Skin epidermis (tissue), 12 donors: Measurements from ENCODE around the gene RERE.
"Not testable (repeated sequence)": the region's sequence is repeated elsewhere in the genome, so short reads cannot be mapped to it uniquely, and the experiment has no call there.

Source experiments
- H3K27ac ChIP-seq, 21 experiments: fragments of 200-600 bp; sonication (generic) in 11 of 21; one replicate each; pipeline ENCODE4 v1.5.0; 2020; ENCODE audit warnings: mild to moderate bottlenecking in 3 of 21, inconsistent platforms in 2 of 21, moderate library complexity in 2 of 21
- H3K4me3 ChIP-seq, 7 experiments: fragments of 200-600 bp; sonication (generic) in 2 of 7; one replicate each; pipeline ENCODE4 v1.5.0; 2020; ENCODE audit warnings: inconsistent platforms in 2 of 7, mild to moderate bottlenecking in 2 of 7, moderate library complexity in 1 of 7

Gene RERE

DNA sequence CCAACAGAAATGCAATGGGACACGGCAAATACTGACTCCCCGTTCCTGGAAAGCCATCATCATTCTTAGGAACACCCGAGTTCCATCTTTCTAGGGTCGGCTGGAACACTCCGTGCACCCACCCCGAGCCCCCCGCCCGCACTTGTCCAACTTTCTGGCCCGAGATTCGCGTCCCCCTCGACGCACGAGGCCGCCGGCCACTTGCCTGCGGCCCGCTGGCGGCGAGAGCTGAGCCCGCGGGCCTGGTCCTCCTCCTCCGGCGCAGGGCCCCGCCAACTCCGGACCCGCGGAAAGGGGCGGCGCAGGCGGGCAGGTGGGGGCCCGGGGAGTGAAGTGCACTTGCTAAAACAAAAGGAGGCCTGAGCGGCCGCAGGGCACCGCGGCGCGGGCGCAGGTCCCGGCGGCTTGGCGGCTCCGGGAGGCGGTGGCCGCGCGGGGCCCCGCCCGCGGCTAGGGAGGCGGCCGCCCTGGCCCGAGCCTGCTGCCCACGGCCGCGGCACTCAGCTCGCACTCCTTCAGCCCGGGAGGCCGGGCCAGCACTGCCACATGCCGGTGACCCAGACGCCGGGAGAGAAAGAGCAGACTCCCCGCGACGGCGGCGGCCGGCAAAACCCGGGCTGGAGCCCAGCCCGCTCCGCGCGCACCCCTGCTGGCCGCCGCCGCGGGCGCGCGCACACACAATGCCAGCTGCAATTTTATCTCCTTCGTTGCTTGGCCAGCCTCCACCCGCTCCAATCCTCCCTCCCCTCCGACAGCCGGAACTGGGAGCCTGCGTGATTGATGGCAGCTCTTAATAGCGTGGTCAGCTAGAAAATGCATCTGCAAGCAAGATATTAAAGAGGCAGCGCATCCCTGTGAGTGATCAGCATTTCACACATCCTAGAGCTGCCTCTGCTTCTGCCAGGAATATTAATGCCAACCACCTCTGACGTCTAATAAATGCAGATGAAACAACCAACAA, 114.3 kb downstream of the RERE start:
- peak overlapping the region in 18 of 21 experiments; percentile 52 to 90 (median 80) for H3K27ac ChIP-seq
- H3K4me3 ChIP-seq = peak overlapping the region; percentile 48 to 69 (median 60)

DNA sequence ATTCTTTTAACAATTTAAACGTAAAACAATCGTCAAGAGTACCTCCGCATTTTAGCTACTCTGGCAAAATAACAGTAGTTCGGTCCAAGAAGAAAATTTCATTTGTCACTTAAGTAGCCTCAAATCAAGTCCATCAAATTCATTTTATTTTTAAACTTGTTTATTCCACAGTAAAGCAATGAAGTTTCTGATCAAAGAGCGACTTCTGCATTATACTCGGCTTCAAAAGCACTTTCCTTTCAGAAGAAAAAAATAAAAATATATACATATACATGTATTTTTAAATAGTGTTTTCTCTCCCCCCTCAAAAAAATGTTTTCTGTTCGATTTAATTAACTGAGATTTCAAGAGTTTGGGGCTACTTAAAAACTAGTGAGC, 115.0 kb downstream of the RERE start:
- Histone ChIP-seq H3K27ac (peak overlapping the region in 18 of 21 experiments; percentile 52 to 90 (median 80)), H3K4me3 (peak overlapping the region; percentile 48 to 69 (median 60))

DNA sequence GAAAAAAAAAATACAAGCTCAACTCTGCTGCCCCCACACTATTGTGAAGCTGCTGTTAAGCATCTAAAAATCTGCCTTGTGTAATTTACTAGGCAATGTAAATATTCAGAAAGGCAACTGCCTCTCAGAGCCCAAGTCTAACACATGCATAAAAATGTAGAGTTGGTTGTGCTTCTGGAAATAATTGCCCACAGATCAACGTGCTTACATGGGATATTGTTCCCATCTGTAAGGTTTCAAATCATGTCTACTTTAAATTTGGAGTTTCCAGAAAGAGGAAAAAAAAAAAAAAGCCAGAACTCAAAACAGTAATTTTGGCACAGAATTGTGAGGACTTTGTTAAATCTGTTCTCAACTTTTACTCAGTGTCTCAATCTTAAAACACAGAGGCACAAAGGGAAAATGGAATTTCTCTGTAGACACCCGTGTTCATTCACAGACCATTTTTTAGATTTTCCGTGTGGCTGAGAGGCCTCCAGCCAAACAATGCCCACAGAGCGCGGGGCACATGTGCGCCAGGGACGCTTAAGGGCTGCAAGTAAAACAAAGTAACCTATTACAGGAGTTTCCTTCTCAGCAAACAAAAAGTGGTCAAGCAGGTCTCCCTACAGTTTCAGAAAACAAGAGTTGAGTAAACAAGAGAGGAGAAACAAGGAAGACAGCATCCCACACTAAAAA, 115.5 kb downstream of the RERE start:
- peak overlapping the region; percentile 48 to 69 (median 60) for H3K4me3 ChIP-seq

DNA sequence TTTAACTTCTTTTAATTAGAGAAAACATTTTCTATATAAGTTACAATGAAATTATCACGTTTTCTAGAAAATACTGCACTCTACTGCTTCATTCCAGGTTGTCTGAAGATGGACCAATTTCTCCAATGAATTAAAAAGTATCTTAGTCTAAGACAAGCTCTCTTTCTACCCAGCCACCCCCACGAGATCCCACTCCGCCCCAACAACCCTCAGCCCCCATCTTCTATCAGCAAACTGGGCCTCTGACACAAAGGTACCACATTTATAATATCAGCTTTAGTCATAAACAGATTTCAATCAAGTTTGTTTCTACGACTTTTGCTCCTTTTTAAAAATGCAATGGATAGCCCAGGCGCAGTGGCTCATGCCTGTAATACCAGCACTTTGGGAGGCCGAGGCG, 117.8 kb downstream of the RERE start:
- no peak overlapping the region for H3K4me3 ChIP-seq

More for the DNA sequence above, 115.5 kb downstream of the RERE start:
- peak overlapping the region in 16 of 21 experiments; percentile 60 to 90 (median 80) for H3K27ac ChIP-seq

DNA sequence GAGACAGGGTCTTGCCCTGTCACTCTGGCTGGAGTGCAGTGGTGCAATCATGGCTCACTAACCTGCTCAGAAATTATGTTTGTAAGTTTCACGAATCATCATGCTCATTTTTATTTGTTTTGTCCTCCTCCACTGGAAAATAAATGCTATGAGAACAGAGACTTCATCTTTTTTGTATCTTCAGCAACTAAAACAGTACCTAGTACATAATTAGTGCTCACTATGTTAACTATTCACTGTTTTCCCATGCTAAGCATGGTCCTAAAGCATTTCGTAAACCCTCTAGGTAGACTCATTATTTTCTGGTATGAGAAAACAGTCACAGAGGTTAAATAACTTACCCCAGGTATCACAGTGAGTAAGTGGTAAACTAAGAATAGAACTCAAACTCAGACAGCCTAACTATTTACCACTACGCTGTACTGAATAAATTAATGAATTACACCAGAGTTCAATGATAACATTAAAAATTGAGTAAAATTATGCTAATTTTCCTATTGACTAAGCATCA, 118.4 kb downstream of the RERE start:
- H3K27ac ChIP-seq = no peak overlapping the region
- H3K4me3 ChIP-seq = no peak overlapping the region

More for the DNA sequence above, 117.8 kb downstream of the RERE start:
- H3K27ac ChIP-seq = no peak overlapping the region

DNA sequence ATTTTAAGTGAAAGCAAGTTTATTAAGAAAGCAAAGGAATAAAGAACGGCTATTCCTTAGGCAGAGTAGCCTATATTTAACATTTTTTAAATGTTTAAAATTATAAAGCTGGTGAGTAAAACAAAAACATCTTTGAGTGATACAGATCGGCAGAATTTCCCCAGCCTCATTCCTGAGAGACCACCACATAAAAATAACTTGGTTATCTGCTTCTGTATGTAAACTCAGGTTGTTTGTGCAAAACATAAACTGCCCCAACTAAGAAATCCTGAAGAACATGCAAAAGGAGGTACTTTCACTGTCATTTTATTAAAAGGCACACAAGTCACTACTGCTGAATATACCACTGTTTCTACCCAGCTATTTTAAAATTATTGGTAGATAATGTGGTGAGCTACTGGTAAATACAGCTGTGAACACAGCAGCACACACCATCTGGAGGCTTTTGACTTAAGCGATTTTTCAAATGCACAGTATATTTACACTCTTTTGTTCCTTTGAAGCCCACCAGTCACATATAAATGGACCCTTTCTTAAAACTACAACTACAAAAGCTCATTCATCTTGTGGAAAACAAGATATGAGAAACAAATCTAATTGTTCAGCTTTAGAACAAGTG, 119.3 kb downstream of the RERE start:
- H3K27ac ChIP-seq = no peak overlapping the region

DNA sequence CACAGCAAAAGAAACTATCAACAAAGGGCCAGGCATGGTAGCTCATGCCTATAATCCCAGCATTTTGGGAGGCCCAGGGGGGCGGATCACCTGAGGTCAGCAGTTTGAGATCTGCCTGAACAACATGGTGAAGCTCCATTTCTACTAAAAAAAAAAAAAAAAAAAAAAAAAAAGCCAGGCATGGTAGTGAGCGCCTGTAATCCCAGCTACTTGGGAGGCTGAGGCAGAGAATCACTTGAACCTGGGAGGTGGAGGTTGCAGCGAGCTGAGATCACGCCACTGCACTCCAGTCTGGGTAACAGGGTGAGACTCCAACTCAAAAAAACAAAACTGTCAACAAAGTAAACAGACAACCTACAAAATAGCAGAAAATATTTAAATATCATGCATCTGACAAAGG, 122.0 kb downstream of the RERE start:
- H3K27ac ChIP-seq, H3K4me3 ChIP-seq: not testable (repeated sequence)

More for the DNA sequence above, 119.3 kb downstream of the RERE start:
- no peak overlapping the region for H3K4me3 ChIP-seq

DNA sequence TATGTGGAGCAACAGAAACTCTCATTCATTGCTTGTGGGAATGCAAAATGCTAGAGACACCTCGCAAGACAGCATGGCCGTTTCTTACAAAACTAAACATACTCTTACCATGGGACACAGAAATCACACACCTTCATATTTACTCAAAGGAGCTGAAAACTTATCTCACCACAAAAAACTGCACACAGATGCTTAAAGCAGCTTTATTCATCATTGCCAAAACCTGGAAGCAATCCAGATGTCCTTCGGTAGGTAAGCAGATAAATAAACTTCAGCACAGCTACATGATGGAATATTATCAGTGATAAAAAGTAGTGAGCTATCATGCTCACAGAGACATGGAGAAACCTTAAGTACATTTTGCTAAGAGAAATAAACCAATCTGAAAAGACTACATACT, 124.3 kb downstream of the RERE start:
- H3K4me3 ChIP-seq = no peak overlapping the region
- no peak overlapping the region for H3K27ac ChIP-seq

DNA sequence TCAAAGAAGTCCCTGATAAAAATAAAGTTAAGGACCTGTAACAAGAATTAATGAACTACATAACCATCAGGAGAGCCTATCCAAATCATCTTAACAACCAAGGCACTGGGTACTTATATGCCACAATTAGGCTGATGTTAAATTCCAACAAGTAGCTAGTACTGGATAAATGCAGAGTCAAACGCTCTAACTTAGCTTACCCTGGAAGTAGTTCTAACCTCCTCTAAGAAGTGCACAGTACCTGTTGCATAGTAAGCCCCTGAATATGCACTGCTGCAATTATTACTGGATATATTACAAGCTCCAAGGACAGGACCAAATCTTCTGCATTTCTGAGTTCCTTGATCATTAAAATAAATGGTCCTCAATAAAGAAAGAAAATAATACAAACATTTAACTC, 125.8 kb downstream of the RERE start:
- Histone ChIP-seq H3K27ac (no peak overlapping the region), H3K4me3 (no peak overlapping the region)

DNA sequence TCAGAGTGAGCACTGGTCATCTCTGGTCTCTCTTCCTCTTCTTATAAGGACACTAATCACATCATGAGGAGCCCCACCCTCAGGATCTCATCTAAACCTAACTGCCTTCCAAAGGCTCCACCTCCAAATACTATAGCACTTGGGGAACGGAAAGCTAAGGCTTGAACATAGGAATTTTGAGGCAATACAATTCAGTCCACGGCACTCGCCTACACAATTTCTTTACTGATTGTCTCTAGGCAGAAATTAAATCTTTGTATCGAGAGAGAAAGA, 127.3 kb downstream of the RERE start:
- Histone ChIP-seq H3K4me3 (no peak overlapping the region), H3K27ac (no peak overlapping the region)

DNA sequence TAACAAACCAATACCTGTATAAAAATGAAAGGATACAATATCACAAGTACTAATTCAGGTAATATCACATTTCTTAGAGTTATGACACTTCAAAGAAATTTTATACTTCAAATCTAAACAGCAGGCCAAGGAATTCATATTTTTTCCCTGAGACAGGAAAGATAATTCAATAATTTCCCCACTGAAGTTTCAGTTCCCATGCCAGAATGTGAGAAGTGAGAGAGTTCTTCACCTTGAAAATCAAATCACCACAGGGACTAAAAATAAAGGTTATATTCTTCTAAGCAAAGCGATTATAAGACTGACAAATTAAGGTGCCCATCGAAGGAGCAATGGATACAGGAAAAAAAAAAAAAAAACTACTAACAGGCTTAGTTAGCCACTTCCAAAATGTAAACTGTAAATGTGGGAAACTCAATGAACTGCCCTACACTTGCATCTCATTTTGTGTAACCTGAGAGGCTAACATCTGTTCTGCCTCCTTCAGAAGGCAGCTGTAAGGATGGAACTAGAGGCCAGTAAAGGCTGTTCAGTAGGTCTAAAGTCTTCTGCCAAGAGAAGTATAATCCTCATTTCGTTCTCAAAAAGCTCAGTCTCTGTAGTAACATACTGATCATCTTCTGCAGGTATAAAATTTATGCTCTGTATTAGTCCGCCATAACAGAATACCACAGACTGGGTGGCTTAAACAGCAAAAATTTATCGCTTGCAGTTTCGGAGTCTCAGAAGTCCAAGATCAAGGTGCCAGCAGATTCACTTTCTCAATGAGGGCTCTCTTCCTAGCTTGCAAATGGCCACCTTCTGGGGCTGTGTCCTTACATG, 127.8 kb downstream of the RERE start:
- H3K4me3 ChIP-seq = no peak overlapping the region
- no peak overlapping the region for H3K27ac ChIP-seq

DNA sequence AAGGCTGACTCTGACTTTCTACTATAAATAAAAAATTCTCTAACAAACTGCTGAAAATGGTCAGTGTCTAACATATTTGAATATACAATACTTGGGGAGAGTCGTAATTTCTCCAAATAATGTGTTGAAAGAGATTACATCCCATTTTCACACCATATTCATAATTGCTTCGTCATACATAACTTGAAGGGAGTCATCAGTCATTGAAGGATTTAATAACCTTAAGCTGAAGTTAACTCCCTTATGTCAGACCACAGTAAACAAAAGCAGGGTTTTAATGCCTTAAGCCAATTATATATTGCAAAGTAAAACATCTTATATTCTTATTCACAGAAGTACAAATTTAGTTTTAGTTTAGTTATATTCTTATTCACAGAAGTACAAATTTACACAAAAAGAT, 129.9 kb downstream of the RERE start:
- no peak overlapping the region for H3K27ac ChIP-seq

DNA sequence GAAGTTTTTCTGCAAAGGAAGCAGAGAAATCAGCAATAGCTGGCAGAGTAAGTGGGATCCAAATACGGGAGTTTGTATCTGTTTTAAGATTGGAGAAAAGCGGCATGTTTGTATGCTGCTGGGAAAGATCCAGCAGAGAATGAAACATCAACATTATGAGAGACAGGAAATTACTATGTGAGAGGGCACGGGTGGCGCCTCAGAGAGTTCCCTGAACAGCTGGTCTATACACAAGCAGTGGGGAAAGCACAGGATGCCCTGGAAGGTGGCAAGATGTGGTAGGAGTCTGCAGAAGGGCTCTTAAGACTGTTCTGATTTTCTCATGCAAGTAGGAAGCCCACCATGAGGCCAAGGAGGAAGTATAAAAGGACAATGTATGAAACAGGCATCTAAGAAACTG, 130.4 kb downstream of the RERE start:
- no peak overlapping the region for H3K4me3 ChIP-seq
- H3K27ac ChIP-seq = peak overlapping the region in 1 of 21 experiments; percentile 24

More for the DNA sequence above, 129.9 kb downstream of the RERE start:
- no peak overlapping the region for H3K4me3 ChIP-seq

DNA sequence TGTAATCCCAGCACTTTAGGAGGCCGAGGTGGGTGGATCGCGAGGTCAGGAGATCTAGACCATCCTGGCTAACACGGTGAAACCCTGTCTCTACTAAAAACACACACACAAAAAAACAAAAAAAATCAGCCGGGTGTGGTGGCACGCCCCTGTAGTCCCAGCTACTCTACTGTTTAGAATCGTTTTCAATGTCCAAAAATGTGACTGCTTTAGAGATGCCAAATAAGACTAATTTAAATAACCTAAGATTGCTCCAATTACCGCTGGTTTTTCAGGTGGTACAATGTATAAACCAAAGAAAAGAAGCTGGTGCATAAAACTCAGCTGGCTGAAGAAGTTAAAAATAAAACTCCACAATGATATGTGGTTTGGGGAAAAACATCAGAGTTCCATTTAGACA, 132.0 kb downstream of the RERE start:
- no peak overlapping the region for H3K4me3 ChIP-seq
- no peak overlapping the region for H3K27ac ChIP-seq

DNA sequence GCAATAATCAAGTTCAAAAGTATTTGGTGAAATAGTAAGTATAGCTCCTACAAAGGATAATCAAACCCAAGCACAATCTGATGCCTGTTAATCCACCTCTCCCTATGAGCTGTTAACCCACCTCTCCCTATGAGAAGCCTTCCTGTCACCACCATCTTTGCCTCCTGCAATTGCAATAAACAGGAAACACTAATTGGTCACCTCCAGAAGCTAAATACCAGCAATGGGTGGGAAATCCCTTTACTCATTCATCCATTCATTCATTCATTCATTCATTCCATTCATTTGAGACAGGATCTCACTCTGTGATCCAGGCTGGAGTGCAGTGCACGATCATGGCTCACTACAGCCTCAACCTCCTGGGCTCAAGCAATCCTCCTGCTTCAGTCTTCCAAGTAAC, 132.8 kb downstream of the RERE start:
- no peak overlapping the region for H3K27ac ChIP-seq
- no peak overlapping the region for H3K4me3 ChIP-seq

DNA sequence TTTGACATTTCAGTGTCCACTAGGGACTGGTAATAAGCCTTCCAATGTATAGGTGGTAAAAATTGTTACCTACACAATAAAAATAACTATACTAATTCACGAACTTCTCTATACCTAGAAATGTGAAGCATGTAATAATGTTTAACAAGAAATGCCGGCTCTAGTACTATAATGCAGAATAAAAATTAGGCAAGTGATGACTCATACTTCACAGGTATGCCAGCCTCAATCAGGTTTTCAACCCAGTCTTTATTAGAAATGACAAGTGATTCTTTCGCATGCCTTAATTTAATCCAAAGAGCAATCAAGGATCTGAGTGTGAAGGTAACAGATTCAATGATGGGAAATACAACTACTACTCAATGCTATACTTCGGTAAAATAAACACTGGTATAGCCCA, 134.9 kb downstream of the RERE start:
- no peak overlapping the region for H3K27ac ChIP-seq
- no peak overlapping the region for H3K4me3 ChIP-seq

DNA sequence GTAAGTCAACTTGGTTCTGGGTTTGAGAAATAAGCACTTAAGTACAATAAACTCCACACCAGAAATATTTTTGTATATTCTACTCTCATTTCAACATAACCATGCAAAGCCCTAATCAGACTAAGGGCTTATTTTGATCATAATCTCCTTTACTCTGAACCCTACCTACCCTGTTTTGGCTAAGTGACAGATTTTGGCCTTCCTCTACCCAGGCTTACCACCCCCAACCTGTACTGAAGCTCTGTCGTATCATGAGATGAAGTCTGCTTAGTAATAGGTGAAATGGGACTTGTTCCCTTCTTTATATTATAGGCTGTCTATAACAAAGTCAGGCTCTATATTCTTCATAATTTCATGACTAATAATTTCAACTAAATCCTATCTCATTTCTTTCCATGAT, 135.5 kb downstream of the RERE start:
- H3K27ac ChIP-seq = no peak overlapping the region
- no peak overlapping the region for H3K4me3 ChIP-seq

DNA sequence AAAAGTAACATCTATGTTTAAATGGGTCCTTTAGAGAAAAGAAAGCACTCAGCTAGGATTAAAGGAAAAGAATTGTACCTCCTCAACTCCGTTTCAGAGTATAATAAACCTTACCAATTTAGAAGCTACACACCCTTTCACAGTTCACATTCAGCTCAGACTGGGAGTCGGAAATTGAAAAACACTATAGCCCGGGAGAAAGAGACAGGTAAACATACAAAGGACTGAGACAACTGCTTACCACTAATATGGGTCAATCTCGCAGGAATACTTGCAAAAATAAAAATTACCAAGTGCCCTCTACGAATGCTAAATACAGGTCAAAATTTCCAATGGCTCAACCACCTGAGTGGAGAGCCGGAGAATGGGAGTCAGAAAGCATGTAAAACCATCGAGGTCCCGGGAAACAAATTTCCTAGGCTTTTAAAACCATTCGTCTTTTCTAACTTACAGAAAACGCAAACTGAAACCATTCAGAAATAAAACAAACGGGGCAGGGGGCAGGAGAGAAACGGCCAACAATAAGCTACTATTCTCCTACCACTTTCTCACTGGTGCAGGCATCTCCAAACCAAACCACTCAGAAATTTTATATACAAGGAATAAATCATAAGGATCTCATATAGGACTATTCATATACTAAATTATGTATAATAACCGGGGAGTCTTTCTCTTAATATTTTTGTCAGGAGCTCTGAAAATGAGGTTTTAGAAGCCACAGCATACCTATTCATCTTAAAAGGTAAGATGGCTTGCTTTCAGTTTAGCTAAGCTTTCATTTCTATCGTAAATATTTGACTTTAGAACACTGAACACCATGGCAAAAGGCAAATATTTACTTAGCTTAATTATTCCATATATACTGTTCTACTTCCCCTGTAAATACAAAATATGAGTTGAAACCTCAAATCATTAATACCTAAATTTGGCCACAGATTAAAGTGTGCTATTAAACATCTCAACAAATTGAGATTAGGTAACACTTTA, 136.5 kb downstream of the RERE start:
- H3K4me3 ChIP-seq = no peak overlapping the region

More for the DNA sequence above, 136.5 kb downstream of the RERE start:
- peak overlapping the region in 2 of 21 experiments; percentile 8 to 26 for H3K27ac ChIP-seq
